Measurements from ENCODE around the gene GUCY1A2.

The GUCY1A2 gene

GRCh38 chr11:106702805-106703204, 315.5 kb downstream of the GUCY1A2 start:
- in situ Hi-C loops (cut with MboI; ENCODE audit: low pct_unique_long_range_greater_than_20kb, low sequenced_read_pairs) = no loop called here
- DNase-seq = no peak

GRCh38 chr11:106697058-106697457, 321.2 kb downstream of the GUCY1A2 start:
- no peak for DNase-seq
- in situ Hi-C loops (cut with MboI; ENCODE audit: low pct_unique_long_range_greater_than_20kb, low sequenced_read_pairs) = no loop called here

GRCh38 chr11:106695506-106695905, 322.8 kb downstream of the GUCY1A2 start:
- DNase-seq = no peak
- in situ Hi-C loops (cut with MboI; ENCODE audit: low pct_unique_long_range_greater_than_20kb, low sequenced_read_pairs) = no loop called here

GRCh38 chr11:106694501-106694900, 323.8 kb downstream of the GUCY1A2 start:
- in situ Hi-C loops (cut with MboI; ENCODE audit: low pct_unique_long_range_greater_than_20kb, low sequenced_read_pairs) = no loop called here
- DNase-seq = no peak

GRCh38 chr11:106691807-106692365, 326.4 kb downstream of the GUCY1A2 start:
- in situ Hi-C loops (cut with MboI; ENCODE audit: low pct_unique_long_range_greater_than_20kb, low sequenced_read_pairs) = no loop called here

GRCh38 chr11:106690923-106691322, 327.4 kb downstream of the GUCY1A2 start:
- in situ Hi-C loops (cut with MboI; ENCODE audit: low pct_unique_long_range_greater_than_20kb, low sequenced_read_pairs) = no loop called here
- no peak for DNase-seq

More at GRCh38 chr11:106691807-106692365, 326.4 kb downstream of the GUCY1A2 start:
- DNase-seq = no peak

- in situ Hi-C loops (cut with MboI; ENCODE audit: low pct_unique_long_range_greater_than_20kb, low sequenced_read_pairs) = no loop called here
- no peak for DNase-seq
Measured at GRCh38 chr11:106684944-106685343, 333.3 kb downstream of the GUCY1A2 start.

GRCh38 chr11:106683435-106683834, 334.8 kb downstream of the GUCY1A2 start:
- DNase-seq = no peak
- in situ Hi-C loops (cut with MboI; ENCODE audit: low pct_unique_long_range_greater_than_20kb, low sequenced_read_pairs) = no loop called here

- no peak for DNase-seq
- in situ Hi-C loops (cut with MboI; ENCODE audit: low pct_unique_long_range_greater_than_20kb, low sequenced_read_pairs) = no loop called here
Measured at GRCh38 chr11:106681435-106681834, 336.8 kb downstream of the GUCY1A2 start.

- in situ Hi-C loops (cut with MboI; ENCODE audit: low pct_unique_long_range_greater_than_20kb, low sequenced_read_pairs) = no loop called here
Measured at GRCh38 chr11:106679581-106679980, 338.7 kb downstream of the GUCY1A2 start.

GRCh38 chr11:106679181-106679580, 339.1 kb downstream of the GUCY1A2 start:
- no peak for DNase-seq
- in situ Hi-C loops (cut with MboI; ENCODE audit: low pct_unique_long_range_greater_than_20kb, low sequenced_read_pairs) = no loop called here

More at GRCh38 chr11:106679581-106679980, 338.7 kb downstream of the GUCY1A2 start:
- DNase-seq = no peak

- no peak for DNase-seq
Measured at GRCh38 chr11:106670069-106670468, 348.2 kb downstream of the GUCY1A2 start.

GRCh38 chr11:106668147-106668546, 350.1 kb downstream of the GUCY1A2 start:
- in situ Hi-C loops (cut with MboI; ENCODE audit: low pct_unique_long_range_greater_than_20kb, low sequenced_read_pairs) = no loop called here
- no peak for DNase-seq

More at GRCh38 chr11:106670069-106670468, 348.2 kb downstream of the GUCY1A2 start:
- in situ Hi-C loops (cut with MboI; ENCODE audit: low pct_unique_long_range_greater_than_20kb, low sequenced_read_pairs) = no loop called here

- no peak for DNase-seq
- in situ Hi-C loops (cut with MboI; ENCODE audit: low pct_unique_long_range_greater_than_20kb, low sequenced_read_pairs) = no loop called here
Measured at GRCh38 chr11:106656646-106657045, 361.6 kb downstream of the GUCY1A2 start.

GRCh38 chr11:106644824-106645223, 373.5 kb downstream of the GUCY1A2 start:
- in situ Hi-C loops (cut with MboI; ENCODE audit: low pct_unique_long_range_greater_than_20kb, low sequenced_read_pairs) = no loop called here
- DNase-seq = no peak

- DNase-seq = no peak
- in situ Hi-C loops (cut with MboI; ENCODE audit: low pct_unique_long_range_greater_than_20kb, low sequenced_read_pairs) = no loop called here
Measured at GRCh38 chr11:106642331-106642730, 375.9 kb downstream of the GUCY1A2 start.

GRCh38 chr11:106632283-106632682, 386.0 kb downstream of the GUCY1A2 start:
- in situ Hi-C loops (cut with MboI; ENCODE audit: low pct_unique_long_range_greater_than_20kb, low sequenced_read_pairs) = no loop called here
- DNase-seq = no peak

GRCh38 chr11:106627694-106628093, 390.6 kb downstream of the GUCY1A2 start:
- in situ Hi-C loops (cut with MboI; ENCODE audit: low pct_unique_long_range_greater_than_20kb, low sequenced_read_pairs) = no loop called here
- DNase-seq = no peak

GRCh38 chr11:106625566-106625965, 392.7 kb downstream of the GUCY1A2 start:
- no peak for DNase-seq
- in situ Hi-C loops (cut with MboI; ENCODE audit: low pct_unique_long_range_greater_than_20kb, low sequenced_read_pairs) = no loop called here

GRCh38 chr11:106624377-106624776, 393.9 kb downstream of the GUCY1A2 start:
- in situ Hi-C loops (cut with MboI; ENCODE audit: low pct_unique_long_range_greater_than_20kb, low sequenced_read_pairs) = no loop called here
- DNase-seq = no peak

Data from KBM-7 (cell line).